ENCODE measurements around the gene STPG3. TPM values are rescaled to one million over a fixed set of nuclear protein-coding genes. Genes with fewer than 3 reads are reported as not detected.

Gene STPG3
- total RNA-seq, 2 experiments from 2014 or later: not detected

GRCh38 chr9:137272241-137273094, 21.4 kb downstream of the STPG3 start:
- Mint-ChIP-seq H3K9me3 (no peaks in the 10 kb centered on the region), H3K4me3 (no peak overlapping the region), H3K36me3 (ENCODE audit: low read depth) (peaks cover 33% of the 10 kb centered on the region), H3K27ac (no peak overlapping the region), H3K27me3 (peaks cover 1% of the 10 kb centered on the region), H3K4me1 (ENCODE audit: low read depth) (peaks cover 17% of the 10 kb centered on the region)
- no peak for ATAC-seq
- ChIA-PET CTCF (interaction anchor here (1.2 to 2.6 kb wide), 2 partner anchors 15 to 36 kb away, joined by 4 to 7 read pairs; no protein-coding TSS in a partner anchor), POLR2A (no interaction called here)
- intact Hi-C loops (cut with micrococcal nuclease): no loop called here
- no peak for TF ChIP-seq CTCF (IDR thresholded peaks at IDR 0.05)
- DNase-seq: no peak

- ChIA-PET POLR2A (no interaction called here), CTCF (interaction anchor here (1.2 to 2.6 kb wide), 2 partner anchors 14 to 37 kb away, joined by 4 to 7 read pairs; no protein-coding TSS in a partner anchor)
- Mint-ChIP-seq H3K4me3 (no peak overlapping the region), H3K9me3 (no peaks in the 10 kb centered on the region), H3K4me1 (ENCODE audit: low read depth) (peaks cover 19% of the 10 kb centered on the region), H3K27ac (no peak overlapping the region), H3K36me3 (ENCODE audit: low read depth) (peaks cover 29% of the 10 kb centered on the region), H3K27me3 (peaks cover 3% of the 10 kb centered on the region)
- intact Hi-C loops (cut with micrococcal nuclease): no loop called here
- ATAC-seq (no peak), DNase-seq (no peak)
- TF ChIP-seq CTCF (IDR thresholded peaks at IDR 0.05): no peak
These were observed 22.0 kb downstream of the STPG3 start for GRCh38 chr9:137273095-137273490.

GRCh38 chr9:137273611-137274320, 22.7 kb downstream of the STPG3 start:
- Mint-ChIP-seq H3K4me3 (no peak overlapping the region), H3K9me3 (no peaks in the 10 kb centered on the region), H3K27me3 (peaks cover 3% of the 10 kb centered on the region), H3K4me1 (ENCODE audit: low read depth) (peaks cover 19% of the 10 kb centered on the region), H3K27ac (no peak overlapping the region), H3K36me3 (ENCODE audit: low read depth) (peaks cover 25% of the 10 kb centered on the region)
- DNase-seq (no peak), ATAC-seq (no peak)
- ChIA-PET POLR2A (interaction anchor here (1.2 to 1.6 kb wide), 2 partner anchors 9 to 18 kb away, joined by 5 to 8 read pairs; no protein-coding TSS in a partner anchor), CTCF (interaction anchor here (1.1 to 2.6 kb wide), 3 partner anchors 12 to 37 kb away, joined by 4 to 7 read pairs (median 4); no protein-coding TSS in a partner anchor)
- TF ChIP-seq CTCF (IDR thresholded peaks at IDR 0.05): no peak
- intact Hi-C loops (cut with micrococcal nuclease): no loop called here

- POLR2A ChIA-PET: interaction anchor here (1.2 to 1.6 kb wide), 2 partner anchors 10 to 19 kb away, joined by 5 to 8 read pairs; no protein-coding TSS in a partner anchor
These were observed 24.1 kb downstream of the STPG3 start for GRCh38 chr9:137275203-137275587.

More at GRCh38 chr9:137275203-137275587, 24.1 kb downstream of the STPG3 start:
- no peak for ATAC-seq
- Mint-ChIP-seq H3K4me1 (ENCODE audit: low read depth) (peaks cover 19% of the 10 kb centered on the region), H3K4me3 (no peak overlapping the region), H3K27ac (no peak overlapping the region), H3K36me3 (ENCODE audit: low read depth) (peaks cover 15% of the 10 kb centered on the region), H3K27me3 (peaks cover 3% of the 10 kb centered on the region), H3K9me3 (no peaks in the 10 kb centered on the region)
- no peak for TF ChIP-seq CTCF (IDR thresholded peaks at IDR 0.05)
- no peak for DNase-seq
- intact Hi-C loops (cut with micrococcal nuclease): no loop called here
- CTCF ChIA-PET: no interaction called here

Measured in activated CD8-positive, alpha-beta T cell treated with anti-CD3 and anti-CD28 coated beads for 36 hours (primary cell).